Adipose tissue (tissue), 3 donors: ENCODE measurements around the gene ZNF318. TPM values are rescaled to one million over a fixed set of nuclear protein-coding genes. Genes with fewer than 3 reads are reported as not detected.
"Not testable (repeated sequence)": the region's sequence is repeated elsewhere in the genome, so short reads cannot be mapped to it uniquely, and the experiment has no call there.

Source experiments
- H3K27ac ChIP-seq: one replicate; pipeline ENCODE4 v1.5.1; 2013; ENCODE audit warnings: low read depth, low read length
- WGBS, 3 donors: extraction: QIAGEN DNeasy Blood & Tissue Kit; methylation state at CpG; one replicate each; pipeline ENCODE4 v1.1.7; 2013; 5-methylcytosine and 5-hydroxymethylcytosine counted together
- polyA plus RNA-seq, 3 donors: library from polyadenylated mRNA; stranded (reverse); fragments of 200-250 nt; gene quantifications; one replicate each; pipeline ENCODE4 v1.2.3, GENCODE V29; 2013
- donor health status: healthy with polysubstance abuse.
- donor health status: Bipolar disorder and iron deficiency.
- donor health status: healthy.

Gene ZNF318
- 1 to 10 TPM; 3.9 to 6.7 (median 5.2) TPM for polyA plus RNA-seq

- 0 to 1% (median 1%) methylated on average over 39 to 104 of the region's 104 CpGs for WGBS, 3 donors
- no peak within 1 kb of the TSS for H3K27ac ChIP-seq
These were observed at the start of gene ZNF318 for GRCh38 chr6:43369174-43370002. Gene ZNF318 (minus strand): TSS chr6:43369647. CDS start chr6:43369365, 282 bp downstream.

GRCh38 chr6:43416935-43417334, 47.5 kb upstream of the ZNF318 start:
- WGBS, 3 donors, result 82 to 89% (median 84%) methylated on average over 4 of the region's 4 CpGs

GRCh38 chr6:43415275-43415674, 45.8 kb upstream of the ZNF318 start:
- 92 to 94% (median 94%) methylated on average over 8 of the region's 8 CpGs for WGBS, 3 donors
- not testable (repeated sequence) for H3K27ac ChIP-seq

More at GRCh38 chr6:43416935-43417334, 47.5 kb upstream of the ZNF318 start:
- H3K27ac ChIP-seq, result no peak overlapping the region

- 96 to 100% (median 97%) methylated on average over 2 of the region's 2 CpGs for whole genome bisulfite sequencing, 3 donors
- no peak overlapping the region for H3K27ac ChIP-seq
These were observed 43.6 kb upstream of the ZNF318 start for GRCh38 chr6:43413002-43413401.

- no peak overlapping the region for H3K27ac ChIP-seq
- 70 to 86% (median 72%) methylated on average over 5 of the region's 5 CpGs for WGBS, 3 donors
These were observed 43.1 kb upstream of the ZNF318 start for GRCh38 chr6:43412541-43412940.

GRCh38 chr6:43410776-43411175, 41.3 kb upstream of the ZNF318 start:
- not testable (repeated sequence) for H3K27ac ChIP-seq
- WGBS, 3 donors, result 87 to 95% (median 93%) methylated on average over 1 of the region's 1 CpG

GRCh38 chr6:43408259-43408658, 38.8 kb upstream of the ZNF318 start:
- no peak overlapping the region for H3K27ac ChIP-seq
- WGBS, 3 donors, result 89 to 92% (median 92%) methylated on average over 4 of the region's 4 CpGs

GRCh38 chr6:43407296-43407695, 37.8 kb upstream of the ZNF318 start:
- 36 to 92% (median 88%) methylated on average over 1 of the region's 1 CpG for WGBS, 3 donors
- no peak overlapping the region for H3K27ac ChIP-seq

GRCh38 chr6:43405354-43405753, 35.9 kb upstream of the ZNF318 start:
- 31 to 49% (median 36%) methylated on average over 3 of the region's 3 CpGs for WGBS, 3 donors
- no peak overlapping the region for H3K27ac ChIP-seq

GRCh38 chr6:43402820-43403219, 33.4 kb upstream of the ZNF318 start:
- 68 to 82% (median 71%) methylated on average over 1 of the region's 1 CpG for WGBS, 3 donors

GRCh38 chr6:43401730-43402129, 32.3 kb upstream of the ZNF318 start:
- H3K27ac ChIP-seq, result no peak overlapping the region
- 85 to 88% (median 87%) methylated on average over 3 of the region's 3 CpGs for WGBS, 3 donors

More at GRCh38 chr6:43402820-43403219, 33.4 kb upstream of the ZNF318 start:
- no peak overlapping the region for H3K27ac ChIP-seq

- 66 to 81% (median 67%) methylated on average over 3 of the region's 3 CpGs for WGBS, 3 donors
- H3K27ac ChIP-seq, result no peak overlapping the region
These were observed 30.6 kb upstream of the ZNF318 start for GRCh38 chr6:43399932-43400487.

- WGBS, 3 donors, result 35 to 94% (median 78%) methylated on average over 6 of the region's 6 CpGs
These were observed 27.1 kb upstream of the ZNF318 start for GRCh38 chr6:43396408-43397149.

GRCh38 chr6:43395776-43396175, 26.3 kb upstream of the ZNF318 start:
- H3K27ac ChIP-seq, result no peak overlapping the region
- WGBS, 3 donors, result 60 to 77% (median 64%) methylated on average over 4 of the region's 4 CpGs

More at GRCh38 chr6:43396408-43397149, 27.1 kb upstream of the ZNF318 start:
- H3K27ac ChIP-seq, result no peak overlapping the region

- no peak overlapping the region for H3K27ac ChIP-seq
- WGBS, 3 donors, result 89 to 97% (median 94%) methylated on average over 4 of the region's 4 CpGs
These were observed 25.5 kb upstream of the ZNF318 start for GRCh38 chr6:43394982-43395381.

- 31 to 60% (median 47%) methylated on average over 5 of the region's 5 CpGs for WGBS, 3 donors
- no peak overlapping the region for H3K27ac ChIP-seq
These were observed 24.2 kb upstream of the ZNF318 start for GRCh38 chr6:43393602-43394001.

- not testable (repeated sequence) for H3K27ac ChIP-seq
- WGBS, 3 donors, result 47 to 60% (median 59%) methylated on average over 11 of the region's 11 CpGs
These were observed 23.7 kb upstream of the ZNF318 start for GRCh38 chr6:43393133-43393532.

- no peak overlapping the region for H3K27ac ChIP-seq
- 38 to 76% (median 44%) methylated on average over 13 of the region's 13 CpGs for WGBS, 3 donors
These were observed 22.1 kb upstream of the ZNF318 start for GRCh38 chr6:43391440-43392031.
